ENCODE measurements around the gene DNER.

DNA sequence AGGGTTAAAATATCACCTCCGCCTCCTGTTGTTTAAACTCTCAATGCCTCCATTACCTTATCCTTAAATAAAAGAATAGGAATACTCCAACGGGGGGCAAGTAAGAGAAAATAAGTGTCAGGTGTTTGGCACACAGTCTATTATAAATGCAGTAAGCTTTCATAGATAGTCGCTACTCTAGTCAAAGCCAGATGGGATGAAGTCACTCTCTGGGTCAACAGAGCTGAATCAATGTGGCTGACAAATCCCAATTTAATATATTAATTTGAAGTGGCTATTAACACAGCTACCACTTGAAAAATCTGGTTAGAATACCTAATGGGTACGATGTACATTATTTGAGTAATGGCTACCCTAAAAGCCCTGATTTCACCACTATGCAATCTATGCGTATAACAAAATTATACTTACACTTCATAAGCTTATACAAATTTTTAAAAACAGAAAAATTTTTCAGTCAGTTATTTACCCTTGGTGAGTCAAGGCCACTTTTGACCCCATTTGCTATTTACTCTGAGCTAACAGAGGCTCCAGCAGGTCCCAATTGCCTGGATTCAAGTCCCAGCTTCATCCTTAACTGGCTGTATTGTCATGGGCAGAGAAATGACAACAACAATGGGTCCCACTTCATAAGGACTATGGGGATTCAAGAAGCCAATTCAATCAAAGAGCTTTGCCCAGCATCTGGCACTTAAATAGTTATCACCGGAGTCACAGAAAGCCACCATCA is 275.8 kb downstream of the DNER start:
- TF ChIP-seq, protein P1, sequence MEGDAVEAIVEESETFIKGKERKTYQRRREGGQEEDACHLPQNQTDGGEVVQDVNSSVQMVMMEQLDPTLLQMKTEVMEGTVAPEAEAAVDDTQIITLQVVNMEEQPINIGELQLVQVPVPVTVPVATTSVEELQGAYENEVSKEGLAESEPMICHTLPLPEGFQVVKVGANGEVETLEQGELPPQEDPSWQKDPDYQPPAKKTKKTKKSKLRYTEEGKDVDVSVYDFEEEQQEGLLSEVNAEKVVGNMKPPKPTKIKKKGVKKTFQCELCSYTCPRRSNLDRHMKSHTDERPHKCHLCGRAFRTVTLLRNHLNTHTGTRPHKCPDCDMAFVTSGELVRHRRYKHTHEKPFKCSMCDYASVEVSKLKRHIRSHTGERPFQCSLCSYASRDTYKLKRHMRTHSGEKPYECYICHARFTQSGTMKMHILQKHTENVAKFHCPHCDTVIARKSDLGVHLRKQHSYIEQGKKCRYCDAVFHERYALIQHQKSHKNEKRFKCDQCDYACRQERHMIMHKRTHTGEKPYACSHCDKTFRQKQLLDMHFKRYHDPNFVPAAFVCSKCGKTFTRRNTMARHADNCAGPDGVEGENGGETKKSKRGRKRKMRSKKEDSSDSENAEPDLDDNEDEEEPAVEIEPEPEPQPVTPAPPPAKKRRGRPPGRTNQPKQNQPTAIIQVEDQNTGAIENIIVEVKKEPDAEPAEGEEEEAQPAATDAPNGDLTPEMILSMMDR (conservative IDR thresholded peaks at IDR 0.05): no peak
- no peak for TF ChIP-seq EZH2 (IDR thresholded peaks at IDR 0.05; ENCODE audit: low read depth)
